Gastroesophageal sphincter (tissue), 4 donors: ENCODE results near the gene NEMP2. TPM values are rescaled to one million over a fixed set of nuclear protein-coding genes. Genes with fewer than 3 reads are reported as not detected.

ENCODE experiments used
- ATAC-seq: fragments of 150-250 bp; one replicate; pipeline ENCODE4 v1.9.1; 2016; ENCODE audit warnings: mild to moderate bottlenecking, moderate library complexity
- H3K27ac ChIP-seq, 4 donors: fragments of 200-600 bp; sonication (generic) in 3 of 4; 1 replicate in 3 of 4; 2 replicates in 1 of 4; pipeline ENCODE4 v1.5.1; 2016 to 2019
- H3K27me3 ChIP-seq: fragments of 200-600 bp; sonication (generic); one replicate; pipeline ENCODE4 v1.5.1; 2019
- H3K36me3 ChIP-seq, 2 donors: fragments of 200-600 bp; sonication (generic); one replicate each; pipeline ENCODE4 v1.5.1; 2019; ENCODE audit warnings: control low read depth in 1 of 2
- H3K4me1 ChIP-seq, 3 donors: fragments of 200-600 bp; sonication (generic); 1 replicate in 2 of 3; 2 replicates in 1 of 3; pipeline ENCODE4 v1.5.1; 2016 to 2019; ENCODE audit warnings: control low read depth in 2 of 3
- H3K4me3 ChIP-seq, 2 donors: fragments of 200-600 bp; sonication (generic); one replicate each; pipeline ENCODE4 v1.5.1; 2019; ENCODE audit warnings: mild to moderate bottlenecking in 1 of 2, moderate library complexity in 1 of 2
- H3K9me3 ChIP-seq, 3 donors: fragments of 200-600 bp; sonication (generic); one replicate each; pipeline ENCODE4 v1.5.1; 2017 to 2019; ENCODE audit warnings: control low read depth in 2 of 3
- CTCF ChIP-seq, 4 experiments: fragments of 200-600 bp in 2 of 4; fragments of 450-650 bp in 2 of 4; sonication (generic) in 1 of 4; IDR thresholded peaks; one replicate each; pipeline ENCODE4 v1.5.1; 2017 to 2019; ENCODE audit warnings: antibody characterized with exemption in 4 of 4, mild to moderate bottlenecking in 2 of 4, moderate library complexity in 2 of 4
- EP300 ChIP-seq: sonication (generic); formaldehyde crosslinking; IDR thresholded peaks from one replicate; pipeline ENCODE4 v1.6.1; 2017; ENCODE audit warnings: antibody characterized with exemption, mild to moderate bottlenecking
- POLR2A ChIP-seq, 2 donors: fragments of 450-650 bp; IDR thresholded peaks; one replicate each; pipeline ENCODE4 v1.6.1; 2017; ENCODE audit warnings: antibody characterized with exemption in 2 of 2, mild to moderate bottlenecking in 2 of 2, moderate library complexity in 1 of 2
- POLR2AphosphoS5 ChIP-seq: sonication (generic); formaldehyde crosslinking; IDR thresholded peaks from one replicate; pipeline ENCODE4 v1.6.1; 2017; ENCODE audit warnings: antibody characterized with exemption
- WGBS, 2 donors: methylation state at CpG; one replicate each; pipeline ENCODE4 v1.1.5; 2018; ENCODE audit warnings: low coverage in 1 of 2; 5-methylcytosine and 5-hydroxymethylcytosine counted together
- total RNA-seq, 4 donors: library from RNA; depleted of rRNA; stranded (reverse); fragments of >200 nt; gene quantifications; one replicate each; pipeline ENCODE4 v1.1.0, GENCODE V29; 2016

NEMP2 gene
- total RNA-seq, 4 donors from 2014 or later = 0.94 to 5.3 (median 3.5) TPM

DNA sequence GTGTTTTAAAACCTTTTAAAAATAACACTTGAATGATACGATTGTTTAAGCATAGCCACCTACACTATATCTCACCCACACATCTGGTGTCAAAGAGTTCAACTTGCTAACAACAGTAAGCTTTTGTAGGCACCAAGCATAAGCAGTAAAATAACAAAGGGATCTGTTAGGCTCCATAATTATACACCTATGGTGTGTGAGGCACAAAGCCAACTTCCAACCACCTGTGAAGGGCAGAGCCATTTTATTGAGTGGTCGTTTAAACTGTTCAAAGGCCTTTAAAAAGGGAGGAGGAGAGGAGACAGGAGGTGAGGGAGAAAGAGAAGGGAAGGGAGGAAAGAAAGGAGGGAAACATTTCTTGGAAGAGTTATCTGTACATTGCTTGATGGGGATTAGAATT lies 27.9 kb downstream of the NEMP2 start:
- no peak overlapping the region for H3K4me3 ChIP-seq
- peaks cover 0 to 16% (median 0%) of the 10 kb centered on the region in 3 donors for H3K4me1 ChIP-seq
- 40 to 70% methylated on average over 2 of the region's 2 CpGs for WGBS, 2 donors
- TF ChIP-seq EP300 = no peak
- no peak for TF ChIP-seq CTCF (IDR thresholded peaks at IDR 0.05)
- no peak for TF ChIP-seq POLR2A (IDR thresholded peaks at IDR 0.05)
- TF ChIP-seq POLR2AphosphoS5 = no peak
- H3K27ac ChIP-seq = peak overlapping the region in 1 of 4 donors; percentile 22
- peaks cover 0 to 55% of the 10 kb centered on the region in 2 donors for H3K36me3 ChIP-seq
- ATAC-seq = no peak
- no peaks in the 10 kb centered on the region for H3K27me3 ChIP-seq
- H3K9me3 ChIP-seq = no peaks in the 10 kb centered on the region

- ATAC-seq = no peak
- H3K36me3 ChIP-seq = peaks cover 0 to 65% of the 10 kb centered on the region in 2 donors
- no peak overlapping the region for H3K27ac ChIP-seq
- no peaks in the 10 kb centered on the region for H3K9me3 ChIP-seq
- H3K4me1 ChIP-seq = peaks cover 3 to 25% (median 6%) of the 10 kb centered on the region in 3 donors
- H3K4me3 ChIP-seq = no peak overlapping the region
- H3K27me3 ChIP-seq = no peaks in the 10 kb centered on the region
- WGBS, 2 donors = 100% methylated on average over 1 of the region's 1 CpG; no CpG with 5 or more reads in 1 of the 2 donors
- no peak for TF ChIP-seq EP300
- no peak for TF ChIP-seq POLR2AphosphoS5
- TF ChIP-seq CTCF (IDR thresholded peaks at IDR 0.05) = no peak
- TF ChIP-seq POLR2A (IDR thresholded peaks at IDR 0.05) = no peak
These were observed 28.8 kb downstream of the NEMP2 start for GRCh38 chr2:190505696-190506095.

GRCh38 chr2:190504912-190505311 lies 29.6 kb downstream of the NEMP2 start:
- Histone ChIP-seq H3K4me1 (peaks cover 3 to 33% (median 6%) of the 10 kb centered on the region in 3 donors), H3K27ac (no peak overlapping the region), H3K36me3 (peaks cover 0 to 72% of the 10 kb centered on the region in 2 donors), H3K4me3 (no peak overlapping the region), H3K27me3 (no peaks in the 10 kb centered on the region), H3K9me3 (no peaks in the 10 kb centered on the region)
- TF ChIP-seq EP300 = no peak
- no peak for TF ChIP-seq CTCF (IDR thresholded peaks at IDR 0.05)
- TF ChIP-seq POLR2A (IDR thresholded peaks at IDR 0.05) = no peak
- TF ChIP-seq POLR2AphosphoS5 = no peak
- ATAC-seq = no peak
- 96 to 100% methylated on average over 2 to 3 of the region's 3 CpGs for WGBS, 2 donors

DNA sequence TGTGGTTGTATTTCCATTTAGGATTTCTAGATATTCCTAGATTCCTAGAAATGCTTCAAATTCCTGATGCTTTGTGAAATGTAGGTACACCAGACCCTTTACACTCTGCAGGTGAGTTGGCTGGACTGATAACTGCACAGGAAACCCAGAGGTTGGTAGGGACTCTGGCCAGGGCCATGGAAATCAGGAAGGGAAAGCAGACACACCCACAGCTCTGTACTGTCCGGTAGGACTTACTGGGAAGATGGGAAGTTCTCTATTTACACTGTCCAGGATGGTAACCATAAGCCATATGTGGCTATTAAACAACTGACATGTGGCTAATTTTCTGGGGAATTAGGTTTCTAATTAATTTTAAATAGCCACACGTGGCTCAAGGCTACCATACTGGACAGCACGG lies 31.4 kb downstream of the NEMP2 start:
- WGBS, 2 donors = 65 to 100% methylated on average over 1 to 2 of the region's 3 CpGs
- H3K4me1 ChIP-seq = peaks cover 3 to 40% (median 6%) of the 10 kb centered on the region in 3 donors
- ATAC-seq = no peak
- H3K27ac ChIP-seq = no peak overlapping the region
- TF ChIP-seq POLR2AphosphoS5 (no peak), CTCF (IDR thresholded peaks at IDR 0.05) (no peak), EP300 (no peak), POLR2A (IDR thresholded peaks at IDR 0.05) (no peak)
- H3K9me3 ChIP-seq = no peaks in the 10 kb centered on the region
- H3K36me3 ChIP-seq = peaks cover 0 to 81% of the 10 kb centered on the region in 2 donors
- H3K4me3 ChIP-seq = no peak overlapping the region
- H3K27me3 ChIP-seq = no peaks in the 10 kb centered on the region

GRCh38 chr2:190501702-190502407 lies 32.7 kb downstream of the NEMP2 start:
- Histone ChIP-seq H3K27me3 (no peaks in the 10 kb centered on the region), H3K9me3 (no peaks in the 10 kb centered on the region), H3K27ac (peak overlapping the region in 1 of 4 donors; percentile 32), H3K4me1 (peaks cover 3 to 36% (median 6%) of the 10 kb centered on the region in 3 donors), H3K36me3 (peaks cover 0 to 90% of the 10 kb centered on the region in 2 donors), H3K4me3 (no peak overlapping the region)
- TF ChIP-seq POLR2AphosphoS5 = peak; percentile 11
- TF ChIP-seq CTCF (IDR thresholded peaks at IDR 0.05) = no peak
- no peak for TF ChIP-seq EP300
- 57 to 64% methylated on average over 3 of the region's 3 CpGs for WGBS, 2 donors
- ATAC-seq = no peak
